ENCODE measurements around the gene TTC12. TPM values are rescaled to one million over a fixed set of nuclear protein-coding genes. Genes with fewer than 3 reads are reported as not detected.

Gene TTC12
- total and polyA plus RNA-seq, 8 donors = 4.3 to 13.9 (median 8.0) TPM

GRCh38 chr11:113350336-113351067 lies 36.1 kb downstream of the TTC12 start:
- Histone ChIP-seq H3K4me3 (no peak overlapping the region), H3K27me3 (no peaks in the 10 kb centered on the region), H3K9me3 (no peaks in the 10 kb centered on the region), H3K27ac (no peak overlapping the region), H3K4me1 (no peaks in the 10 kb centered on the region), H3K36me3 (peaks cover 0 to 6% (median 0%) of the 10 kb centered on the region in 3 donors)
- DNase-seq (no peak), ATAC-seq (no peak), FAIRE-seq (no peak)
- TF ChIP-seq CTCF (IDR thresholded peaks at IDR 0.05) = no peak
- 88 to 90% methylated on average over 11 of the region's 11 CpGs for WGBS, 2 donors
- intact Hi-C loops (cut with DNase I) = no loop called here

GRCh38 chr11:113351068-113351450 lies 36.7 kb downstream of the TTC12 start:
- 73 to 74% methylated on average over 3 of the region's 3 CpGs for WGBS, 2 donors
- H3K4me1 ChIP-seq = no peaks in the 10 kb centered on the region
- no peak for DNase-seq
- ATAC-seq = no peak
- no peak overlapping the region for H3K4me3 ChIP-seq
- no peak for TF ChIP-seq CTCF (IDR thresholded peaks at IDR 0.05)
- H3K27me3 ChIP-seq = no peaks in the 10 kb centered on the region
- H3K9me3 ChIP-seq = no peaks in the 10 kb centered on the region
- intact Hi-C loops (cut with DNase I) = no loop called here
- H3K36me3 ChIP-seq = peaks cover 0 to 10% (median 0%) of the 10 kb centered on the region in 3 donors
- no peak for FAIRE-seq
- H3K27ac ChIP-seq = no peak overlapping the region

- Histone ChIP-seq H3K36me3 (peaks cover 0 to 10% (median 0%) of the 10 kb centered on the region in 3 donors), H3K4me1 (no peaks in the 10 kb centered on the region), H3K27me3 (no peaks in the 10 kb centered on the region), H3K27ac (no peak overlapping the region), H3K9me3 (no peaks in the 10 kb centered on the region), H3K4me3 (no peak overlapping the region)
- ATAC-seq = no peak
- intact Hi-C loops (cut with DNase I) = no loop called here
- WGBS, 2 donors = 90 to 93% methylated on average over 4 of the region's 4 CpGs
- no peak for FAIRE-seq
- no peak for DNase-seq
- TF ChIP-seq CTCF (IDR thresholded peaks at IDR 0.05) = no peak
Observed at GRCh38 chr11:113351480-113351879, 37.1 kb downstream of the TTC12 start.

- H3K4me1 ChIP-seq = no peaks in the 10 kb centered on the region
- intact Hi-C loops (cut with DNase I) = no loop called here
- WGBS, 2 donors = 95 to 100% methylated on average over 3 of the region's 3 CpGs
- no peak overlapping the region for H3K27ac ChIP-seq
- H3K9me3 ChIP-seq = no peaks in the 10 kb centered on the region
- H3K4me3 ChIP-seq = no peak overlapping the region
- peaks cover 0 to 26% (median 5%) of the 10 kb centered on the region in 3 donors for H3K36me3 ChIP-seq
- ATAC-seq (no peak), FAIRE-seq (no peak), DNase-seq (no peak)
- H3K27me3 ChIP-seq = no peaks in the 10 kb centered on the region
- TF ChIP-seq CTCF (IDR thresholded peaks at IDR 0.05) = no peak
Observed at GRCh38 chr11:113356203-113356602, 41.8 kb downstream of the TTC12 start.

GRCh38 chr11:113363406-113363805 lies 49.0 kb downstream of the TTC12 start:
- intact Hi-C loops (cut with DNase I) = no loop called here
- peaks cover 0 to 46% (median 5%) of the 10 kb centered on the region in 3 donors for H3K36me3 ChIP-seq
- 87 to 90% methylated on average over 5 of the region's 5 CpGs for WGBS, 2 donors
- H3K4me3 ChIP-seq = no peak overlapping the region
- H3K27me3 ChIP-seq = no peaks in the 10 kb centered on the region
- H3K9me3 ChIP-seq = no peaks in the 10 kb centered on the region
- no peak overlapping the region for H3K27ac ChIP-seq
- no peak for TF ChIP-seq CTCF (IDR thresholded peaks at IDR 0.05)
- H3K4me1 ChIP-seq = no peaks in the 10 kb centered on the region
- no peak for DNase-seq
- FAIRE-seq = no peak
- no peak for ATAC-seq
